AG04450 (cell line): ENCODE results near the gene RALGPS1. TPM values are rescaled to one million over a fixed set of nuclear protein-coding genes. Genes with fewer than 3 reads are reported as not detected.
"Not testable (repeated sequence)": the region's sequence is repeated elsewhere in the genome, so short reads cannot be mapped to it uniquely, and the experiment has no call there.

Experiments
- CTCF ChIA-PET: fragments of 300-600, 350-600 bp; formaldehyde crosslinking; extraction: SDS; loops from one replicate; lab custom pipeline; 2022; ENCODE audit warnings: antibody characterized with exemption, inconsistent platforms; lab: Charles Lee
- POLR2A ChIA-PET: fragments of 350-600 bp; formaldehyde crosslinking; extraction: SDS; loops from one replicate; lab custom pipeline; 2021; ENCODE audit warnings: antibody characterized with exemption, inconsistent platforms; lab: Yijun Ruan, JAX
- DNase-seq: peaks from one replicate; pipeline ENCODE4 v3.0.0-alpha.2; 2011; ENCODE audit warnings: low read depth, low spot score
- H3K27ac ChIP-seq: one replicate; pipeline ENCODE4 v1.5.1; 2012; ENCODE audit warnings: low read depth, low read length, control low read depth
- H3K27me3 ChIP-seq: one replicate; pipeline ENCODE4 v1.6.0; 2012; ENCODE audit warnings: low read length; ENCODE audit not compliant: control insufficient read depth, insufficient read depth
- H3K4me3 ChIP-seq: 2 replicates; pipeline ENCODE4 v1.5.1; 2011; ENCODE audit warnings: mild to moderate bottlenecking, low read depth, low read length, control low read depth
- H3K9me3 ChIP-seq: 2 replicates; pipeline ENCODE4 v1.5.1; 2012; ENCODE audit warnings: low read length; ENCODE audit not compliant: control insufficient read depth, insufficient read depth
- polyA plus RNA-seq: library from polyadenylated mRNA; depleted of rRNA; stranded (reverse); fragments of >200 nt; gene quantifications from 2 replicates; pipeline ENCODE4 v1.2.3, GENCODE V29; 2011
- TF ChIP-seq, protein P1 (sequence below): IDR thresholded peaks from 2 replicates; pipeline ENCODE4 v1.5.1; 2011; ENCODE audit warnings: low read depth, low read length, control low read depth, inconsistent platforms

RALGPS1 gene
- polyA plus RNA-seq, 1 experiment, result 4.6 TPM

- no peaks in the 10 kb centered on the region for H3K9me3 ChIP-seq
- DNase-seq, result no peak
- H3K27ac ChIP-seq, result no peak overlapping the region
- CTCF ChIA-PET, result interaction anchor here (1.7 kb wide), 1 partner anchor 9 kb away, joined by 3 read pairs; no protein-coding TSS in a partner anchor
- H3K4me3 ChIP-seq, result no peak overlapping the region
- POLR2A ChIA-PET, result interaction anchor here (1.2 kb wide), 1 partner anchor 48 kb away, joined by 3 read pairs; no protein-coding TSS in a partner anchor
- H3K27me3 ChIP-seq, result no peaks in the 10 kb centered on the region
- TF ChIP-seq, protein P1, sequence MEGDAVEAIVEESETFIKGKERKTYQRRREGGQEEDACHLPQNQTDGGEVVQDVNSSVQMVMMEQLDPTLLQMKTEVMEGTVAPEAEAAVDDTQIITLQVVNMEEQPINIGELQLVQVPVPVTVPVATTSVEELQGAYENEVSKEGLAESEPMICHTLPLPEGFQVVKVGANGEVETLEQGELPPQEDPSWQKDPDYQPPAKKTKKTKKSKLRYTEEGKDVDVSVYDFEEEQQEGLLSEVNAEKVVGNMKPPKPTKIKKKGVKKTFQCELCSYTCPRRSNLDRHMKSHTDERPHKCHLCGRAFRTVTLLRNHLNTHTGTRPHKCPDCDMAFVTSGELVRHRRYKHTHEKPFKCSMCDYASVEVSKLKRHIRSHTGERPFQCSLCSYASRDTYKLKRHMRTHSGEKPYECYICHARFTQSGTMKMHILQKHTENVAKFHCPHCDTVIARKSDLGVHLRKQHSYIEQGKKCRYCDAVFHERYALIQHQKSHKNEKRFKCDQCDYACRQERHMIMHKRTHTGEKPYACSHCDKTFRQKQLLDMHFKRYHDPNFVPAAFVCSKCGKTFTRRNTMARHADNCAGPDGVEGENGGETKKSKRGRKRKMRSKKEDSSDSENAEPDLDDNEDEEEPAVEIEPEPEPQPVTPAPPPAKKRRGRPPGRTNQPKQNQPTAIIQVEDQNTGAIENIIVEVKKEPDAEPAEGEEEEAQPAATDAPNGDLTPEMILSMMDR, result no peak
These were observed 254.4 kb downstream of the RALGPS1 start for GRCh38 chr9:127168756-127169574.

DNA sequence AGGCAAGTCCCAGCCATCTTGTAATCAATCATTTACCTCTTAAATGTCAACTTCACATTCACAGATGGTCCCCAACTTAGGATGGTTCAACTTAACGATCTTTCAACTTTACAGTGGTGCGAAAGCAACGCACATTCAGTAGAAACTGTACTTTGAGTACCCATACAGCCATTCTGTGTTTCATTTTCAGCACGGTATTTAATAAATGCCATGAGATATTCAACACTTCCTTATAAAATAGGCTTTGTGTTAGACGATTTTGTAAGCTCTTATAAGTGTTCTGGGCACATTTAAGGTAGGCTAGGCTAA, 254.9 kb downstream of the RALGPS1 start:
- ChIA-PET POLR2A (no interaction called here), CTCF (interaction anchor here (1.1 kb wide), 1 partner anchor 10 kb away, joined by 3 read pairs; no protein-coding TSS in a partner anchor)
- Histone ChIP-seq H3K9me3 (no peaks in the 10 kb centered on the region), H3K27me3 (no peaks in the 10 kb centered on the region), H3K4me3 (no peak overlapping the region), H3K27ac (no peak overlapping the region)
- no peak for DNase-seq
- TF ChIP-seq, protein P1, result no peak

DNA sequence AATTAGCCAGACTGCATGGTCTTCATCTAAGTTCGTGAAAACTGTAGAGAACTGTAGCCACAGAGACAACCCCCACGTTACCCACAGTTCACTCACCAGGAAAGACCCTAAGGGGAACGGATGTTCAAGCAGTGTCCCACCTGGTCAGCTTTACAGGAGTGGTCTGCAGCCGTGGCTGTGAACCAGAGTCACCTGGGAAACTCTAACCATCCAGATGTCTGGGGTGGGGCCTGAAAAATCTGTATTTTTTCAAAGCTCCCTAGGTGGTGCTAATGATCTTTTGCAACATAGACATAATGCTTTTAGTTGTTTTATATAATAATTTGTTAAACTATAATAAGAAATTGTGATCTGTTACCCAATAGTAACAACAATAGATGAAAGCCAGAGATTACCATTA, 255.5 kb downstream of the RALGPS1 start:
- ChIA-PET CTCF (interaction anchor here (0.6 to 1.1 kb wide), 2 partner anchors 10 to 55 kb away, joined by 3 read pairs; no protein-coding TSS in a partner anchor), POLR2A (no interaction called here)
- Histone ChIP-seq H3K9me3 (no peaks in the 10 kb centered on the region), H3K4me3 (no peak overlapping the region), H3K27ac (no peak overlapping the region), H3K27me3 (no peaks in the 10 kb centered on the region)
- no peak for DNase-seq
- TF ChIP-seq, protein P1, result no peak

GRCh38 chr9:127170652-127171051, 256.1 kb downstream of the RALGPS1 start:
- no peaks in the 10 kb centered on the region for H3K9me3 ChIP-seq
- TF ChIP-seq, protein P1, result no peak
- ChIA-PET CTCF (interaction anchor here (1.1 kb wide), 1 partner anchor 11 kb away, joined by 3 read pairs; no protein-coding TSS in a partner anchor), POLR2A (no interaction called here)
- no peaks in the 10 kb centered on the region for H3K27me3 ChIP-seq
- no peak overlapping the region for H3K4me3 ChIP-seq
- H3K27ac ChIP-seq, result no peak overlapping the region
- no peak for DNase-seq

GRCh38 chr9:127171348-127171747, 256.8 kb downstream of the RALGPS1 start:
- CTCF ChIA-PET, POLR2A ChIA-PET, H3K27me3 ChIP-seq, H3K27ac ChIP-seq, H3K4me3 ChIP-seq, H3K9me3 ChIP-seq, DNase-seq: not testable (repeated sequence)
